Ecto neural progenitor cell (in vitro differentiated cells): ENCODE measurements around the gene EHMT1.

ENCODE experiments used
- DNase-seq: peaks from one replicate; pipeline ENCODE4 v3.0.0-alpha.2; 2018; ENCODE audit warnings: low spot score

Gene EHMT1

DNA sequence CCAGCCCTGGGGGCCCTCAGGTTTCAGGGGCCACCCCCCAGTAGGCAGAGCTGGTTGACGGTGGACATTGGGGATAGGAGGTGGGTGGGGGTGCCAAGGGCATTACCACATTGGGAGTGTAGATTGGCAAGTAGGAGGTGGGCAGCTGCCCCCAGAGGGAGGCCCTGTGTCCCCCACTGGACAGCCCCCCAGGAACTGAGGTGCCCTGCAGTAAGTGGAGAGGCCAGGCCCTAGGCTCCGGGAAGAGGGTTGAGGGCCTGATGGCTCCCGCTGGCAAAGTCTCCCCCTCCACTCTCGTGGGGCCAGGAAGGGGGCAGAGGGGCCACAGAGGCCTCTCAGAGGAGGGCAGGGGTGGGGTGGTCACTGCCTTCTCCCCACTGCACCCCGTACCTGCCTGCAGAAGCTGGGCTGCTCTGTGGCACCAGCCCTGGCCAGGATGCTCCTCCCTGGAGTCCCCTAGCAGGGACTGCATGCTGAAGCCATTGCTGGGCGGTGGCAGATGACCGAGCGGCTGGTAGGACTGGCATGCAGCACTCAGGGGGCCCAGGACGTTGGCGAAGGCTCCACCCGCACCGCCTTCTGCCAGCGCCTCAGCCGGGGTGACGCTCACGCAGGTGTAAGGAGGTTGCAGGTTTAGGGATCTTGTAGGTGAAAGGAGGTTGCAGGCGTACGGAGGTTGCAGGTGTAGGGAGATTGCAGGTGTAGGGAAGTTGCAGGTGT lies 169.1 kb downstream of the EHMT1 start:
- no peak for DNase-seq

DNA sequence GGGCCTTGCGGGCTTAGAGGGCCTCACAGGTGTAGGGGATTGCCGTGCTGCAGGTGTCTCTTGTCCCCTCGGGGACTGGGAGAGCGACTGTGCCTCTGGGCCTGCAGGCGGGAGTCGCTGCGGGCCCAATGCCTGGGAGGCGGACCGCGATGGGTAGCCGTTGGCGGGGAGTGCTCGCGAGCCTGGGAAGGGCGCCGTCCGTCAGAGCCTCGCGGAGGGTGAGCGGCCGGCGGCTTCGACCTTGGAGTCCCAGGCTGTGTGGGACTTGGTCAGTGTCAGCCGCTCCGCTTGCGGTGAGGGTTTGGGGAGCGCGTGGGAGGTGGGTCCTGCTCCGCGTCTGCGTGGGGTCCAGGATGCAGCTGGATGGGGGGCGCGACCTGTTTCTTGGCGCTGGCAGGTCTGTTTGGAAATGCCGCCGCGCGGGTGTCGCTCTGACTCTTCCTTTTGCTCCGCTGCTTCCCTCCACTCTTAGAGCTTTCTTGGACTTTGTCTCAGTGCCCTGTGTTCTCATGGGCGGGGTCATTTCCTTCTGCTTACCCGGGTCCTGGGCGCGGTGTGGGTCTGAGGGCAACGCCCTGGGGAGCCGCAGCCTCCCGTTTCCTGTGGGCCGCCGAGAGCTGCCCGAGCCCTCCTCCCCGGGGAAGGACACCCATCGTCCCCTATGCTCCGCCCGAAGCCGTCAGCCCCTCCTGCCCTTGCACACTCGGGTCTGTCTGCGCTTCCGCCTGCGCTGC lies 169.9 kb downstream of the EHMT1 start:
- DNase-seq, result no peak

DNA sequence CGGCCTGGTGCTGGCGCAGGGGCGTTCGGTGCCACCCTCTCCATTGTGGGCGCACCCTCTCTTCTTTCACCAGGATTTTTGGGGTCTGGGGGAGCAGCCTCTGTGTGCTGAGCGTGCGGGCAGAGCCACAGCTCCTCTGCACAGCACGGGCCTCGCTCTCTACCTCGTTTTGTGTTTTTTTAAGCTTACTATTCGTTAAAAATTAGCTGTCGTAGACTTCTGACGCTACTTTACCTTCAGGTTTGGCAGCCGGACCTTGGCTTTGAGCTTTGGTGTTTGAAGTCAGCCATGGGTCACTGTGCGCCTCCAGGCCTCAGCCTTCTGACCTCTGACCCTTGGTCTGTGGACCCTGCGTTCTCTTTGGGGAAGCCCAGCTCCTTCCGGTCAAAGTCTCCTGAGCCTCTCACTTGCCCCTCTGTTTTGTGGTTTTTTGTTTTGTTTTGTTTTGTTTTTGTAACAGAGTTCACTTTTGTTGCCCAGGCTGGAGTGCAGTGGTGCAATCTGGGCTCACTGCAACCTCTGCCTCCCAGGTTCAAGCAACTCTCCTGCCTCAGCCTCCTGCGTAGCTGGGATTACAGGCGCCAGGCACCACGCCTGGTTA lies 170.6 kb downstream of the EHMT1 start:
- no peak for DNase-seq

DNA sequence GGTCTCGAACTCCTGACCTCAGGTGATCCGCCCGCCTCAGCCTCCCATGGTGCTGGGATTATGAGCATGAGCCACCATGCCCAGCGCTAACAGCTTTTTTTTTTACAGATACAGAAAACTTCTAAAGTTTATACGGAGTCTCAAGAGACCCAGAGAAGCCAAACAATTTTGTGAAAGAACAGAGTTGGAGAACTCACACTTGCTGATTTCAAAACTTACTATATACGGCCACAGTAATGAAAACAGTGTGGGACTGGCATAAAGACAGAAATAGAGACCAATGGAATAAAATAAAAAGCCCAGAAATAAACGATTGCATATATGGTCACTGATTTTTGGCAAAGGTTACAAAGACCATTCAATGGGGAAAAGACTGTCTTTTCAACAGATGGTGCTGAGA lies 173.1 kb downstream of the EHMT1 start:
- no peak for DNase-seq

DNA sequence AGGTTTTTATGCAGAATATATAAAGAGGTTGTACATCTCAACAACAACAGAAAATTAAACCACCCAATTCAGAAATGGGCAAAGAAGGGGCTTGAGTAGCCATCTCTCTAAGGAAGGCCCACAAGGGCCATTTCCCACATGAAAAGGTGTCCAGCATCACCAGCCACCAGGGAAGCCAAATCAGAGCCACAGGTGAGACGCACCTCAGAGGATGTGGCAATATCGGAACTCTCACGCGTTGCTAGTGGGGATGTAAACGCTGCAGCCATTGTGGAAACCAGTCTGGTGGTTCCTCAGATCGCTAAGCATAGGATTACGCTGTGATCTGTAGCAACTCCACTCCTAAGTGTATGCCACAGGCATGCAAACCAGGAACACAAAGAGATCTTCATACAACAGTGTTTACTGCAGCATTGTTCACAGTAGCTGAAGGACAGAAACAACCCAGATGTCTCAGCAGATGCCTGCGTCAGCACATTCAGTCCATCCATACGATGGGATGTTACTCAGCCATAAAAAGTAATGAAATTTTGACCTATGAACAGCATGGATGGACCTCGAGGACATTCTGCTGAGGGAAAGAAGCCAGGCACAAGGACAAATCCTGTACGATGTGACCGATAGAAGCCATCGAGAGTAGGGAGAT lies 174.5 kb downstream of the EHMT1 start:
- DNase-seq, result no peak

DNA sequence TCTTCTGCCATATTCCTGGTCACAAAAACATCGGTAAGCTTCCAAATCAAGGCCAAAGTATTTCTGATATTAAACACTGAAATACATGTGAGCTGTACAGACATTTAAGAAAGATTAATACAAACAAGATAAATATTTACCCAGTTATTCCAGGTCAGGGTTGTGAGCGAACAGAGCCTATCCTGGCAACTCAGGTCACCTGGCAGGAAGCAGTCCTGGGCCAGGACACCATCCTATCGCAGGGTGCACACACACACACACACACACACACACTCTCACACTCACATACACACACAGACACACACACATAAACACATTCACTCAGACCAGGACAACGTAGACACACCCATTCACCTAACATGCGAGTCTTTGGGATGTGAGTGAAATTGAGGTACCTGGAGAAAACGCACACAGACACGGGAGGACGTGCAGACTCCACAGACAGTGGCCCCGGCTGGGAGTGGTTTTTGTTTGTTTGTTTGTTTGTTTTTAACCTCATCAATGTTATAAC lies 176.4 kb downstream of the EHMT1 start:
- DNase-seq, result no peak

DNA sequence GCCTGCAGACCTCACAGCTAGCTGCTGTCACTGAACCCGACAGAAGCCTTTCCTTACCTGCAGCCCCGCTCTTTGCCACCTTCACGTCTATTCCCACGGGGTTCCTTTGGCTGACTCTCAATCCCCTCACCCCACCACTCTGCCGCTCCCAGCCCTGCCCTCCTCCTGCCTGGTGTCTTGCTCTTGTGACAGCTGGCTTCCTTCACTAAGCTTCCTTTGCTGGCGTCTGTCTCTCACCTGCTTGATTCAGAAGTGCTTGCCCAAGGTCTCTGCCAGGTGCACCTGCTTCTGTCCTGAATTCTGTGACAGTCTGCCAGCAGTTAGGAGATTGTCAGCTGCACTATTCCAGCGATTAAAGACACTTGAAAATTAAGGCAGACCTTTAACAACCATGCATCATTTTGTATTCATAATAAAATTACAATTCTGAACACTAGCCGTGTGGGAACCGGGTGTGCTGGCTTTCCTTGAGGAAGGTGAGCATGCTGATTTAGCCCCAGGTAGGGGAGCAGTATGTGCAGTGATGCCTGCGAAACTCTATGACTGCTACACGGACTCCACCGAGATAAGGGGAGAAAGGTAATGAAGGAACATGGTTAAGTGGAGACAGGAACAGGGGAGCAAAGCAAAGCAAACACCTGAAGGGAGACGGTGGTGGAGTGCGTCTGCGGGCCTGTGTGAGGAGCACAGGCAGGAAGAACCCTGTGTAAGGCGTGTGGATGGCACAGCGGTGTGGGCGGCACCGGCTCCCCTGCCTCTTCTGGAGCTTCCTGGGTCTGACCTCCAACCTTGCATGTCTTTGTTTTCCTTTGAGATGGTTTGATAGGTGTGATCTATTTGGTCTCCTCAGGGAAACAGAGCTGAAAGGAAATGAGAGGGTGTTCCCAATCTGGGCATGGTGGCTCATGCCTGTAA lies 178.7 kb downstream of the EHMT1 start:
- no peak for DNase-seq

DNA sequence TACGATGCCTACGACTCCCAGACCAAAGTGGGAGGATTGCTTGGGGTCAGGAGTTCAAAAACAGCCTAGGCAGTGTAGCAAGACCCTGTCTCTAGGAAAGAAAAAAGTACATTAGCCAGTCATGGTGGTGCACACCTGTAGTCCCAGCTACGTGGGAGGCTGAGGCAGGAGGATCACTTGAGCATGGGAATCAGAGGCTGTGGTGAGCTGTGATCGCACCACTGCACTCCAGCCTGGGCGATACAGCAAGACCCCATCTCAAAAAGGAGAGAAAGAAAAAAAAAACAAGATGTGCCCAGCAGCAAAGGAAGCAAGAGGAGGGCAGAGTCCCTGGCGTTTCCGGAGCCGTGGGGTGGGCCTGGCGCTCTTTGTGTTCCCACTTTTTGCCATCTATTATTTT lies 179.3 kb downstream of the EHMT1 start:
- no peak for DNase-seq

DNA sequence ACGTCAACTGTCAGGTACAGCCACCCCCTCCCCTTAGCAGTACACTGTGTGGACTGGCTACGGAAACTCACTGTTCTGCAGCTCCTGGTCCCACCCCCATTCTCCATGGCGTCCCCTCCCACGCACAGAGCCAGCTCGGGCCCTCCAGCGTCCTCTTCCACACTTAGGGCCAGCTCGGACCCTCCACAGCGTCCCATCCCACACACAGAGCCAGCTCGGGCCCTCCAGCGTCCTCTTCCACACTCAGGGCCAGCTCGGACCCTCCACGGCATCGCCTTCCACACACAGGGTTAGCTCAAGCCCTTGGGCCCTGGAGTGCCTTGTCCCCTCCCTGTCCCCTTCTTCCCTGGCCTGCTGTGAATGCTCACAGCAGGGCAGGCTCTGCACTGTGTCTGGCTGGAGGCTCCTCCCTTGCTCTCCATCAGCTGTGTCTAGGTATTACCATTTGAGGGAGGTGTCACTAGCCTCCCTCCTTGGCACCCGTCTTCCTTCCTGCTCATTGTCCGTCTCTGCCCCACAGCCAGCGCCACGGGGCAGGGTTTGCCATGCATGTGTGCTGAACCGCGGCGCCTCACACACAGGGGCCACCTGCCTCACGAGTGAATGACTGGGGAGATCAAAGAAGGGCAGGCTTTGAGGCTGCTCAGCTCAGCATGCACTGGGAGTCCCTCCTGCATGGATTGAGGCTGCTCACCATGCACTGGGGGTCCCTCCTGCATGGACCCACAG lies 180.3 kb downstream of the EHMT1 start:
- DNase-seq, result no peak

DNA sequence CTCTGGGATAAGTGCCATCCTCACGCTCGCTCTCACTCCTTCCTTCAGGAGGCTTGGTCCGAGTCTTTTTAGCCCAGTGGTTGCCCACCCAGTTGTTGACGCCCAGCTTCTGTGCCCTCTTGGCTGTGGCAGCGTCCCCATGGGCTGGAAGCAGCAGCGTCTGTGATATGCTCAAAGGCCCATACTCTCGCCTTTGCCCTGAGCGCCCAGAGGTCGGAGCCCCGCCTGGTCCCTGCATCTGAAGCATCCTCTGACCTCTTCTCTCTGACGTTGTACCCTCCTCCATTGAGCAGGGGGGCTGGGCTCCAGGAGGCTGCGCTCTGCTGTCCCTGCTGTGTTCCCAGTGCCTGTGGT lies 180.8 kb downstream of the EHMT1 start:
- DNase-seq, result no peak

DNA sequence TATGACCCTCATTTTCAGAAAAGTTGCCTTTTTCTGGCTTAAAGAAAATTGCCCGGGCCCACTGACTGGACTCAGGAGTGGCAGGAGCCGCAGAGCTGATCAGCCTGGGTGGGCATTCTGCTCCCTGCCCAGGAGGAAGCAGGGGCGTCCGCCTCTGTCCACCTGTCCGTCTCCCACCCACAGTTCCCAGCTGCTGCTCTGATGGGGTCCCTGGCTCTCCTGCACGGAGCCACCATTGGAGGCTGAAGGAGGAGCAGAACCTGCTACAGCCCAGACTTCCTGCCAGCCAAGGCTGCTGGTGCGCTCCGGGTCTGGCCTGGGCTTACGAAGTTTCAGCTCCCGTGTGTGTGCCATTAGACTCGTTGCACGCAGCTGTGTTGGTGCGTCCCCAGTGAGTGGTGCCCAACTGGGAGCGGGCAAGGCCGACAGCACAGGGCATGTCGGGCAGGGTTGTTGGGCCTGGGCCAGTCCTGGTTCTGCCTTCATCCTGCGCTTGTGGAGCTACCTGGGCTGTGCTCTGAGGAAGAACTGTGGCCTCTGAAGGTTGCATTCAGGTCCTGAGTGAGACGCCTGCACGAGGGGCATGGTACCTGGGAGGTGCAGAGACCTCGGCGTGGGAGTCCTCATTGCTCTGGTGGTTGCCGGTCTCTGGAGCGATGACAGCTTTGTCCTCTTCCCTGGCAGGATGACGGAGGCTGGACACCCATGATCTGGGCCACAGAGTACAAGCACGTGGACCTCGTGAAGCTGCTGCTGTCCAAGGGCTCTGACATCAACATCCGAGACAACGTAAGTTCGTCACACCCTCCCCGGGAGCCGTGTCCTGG lies 181.6 kb downstream of the EHMT1 start:
- no peak for DNase-seq

DNA sequence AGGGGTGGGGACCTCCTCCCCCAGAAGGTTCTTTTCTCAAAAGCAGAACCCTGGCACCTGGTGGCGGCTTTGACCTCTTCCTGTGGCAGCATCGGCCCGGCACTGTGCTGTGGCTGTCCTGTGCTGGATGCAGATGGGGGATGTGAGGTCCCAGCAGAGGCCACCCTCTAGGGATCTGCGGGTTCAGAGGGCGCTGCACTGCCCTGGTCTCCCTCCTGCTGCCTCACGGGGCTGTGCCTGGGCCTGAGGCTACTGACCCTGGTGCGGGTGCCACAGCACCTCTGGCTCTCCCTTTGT lies 182.2 kb downstream of the EHMT1 start:
- no peak for DNase-seq

DNA sequence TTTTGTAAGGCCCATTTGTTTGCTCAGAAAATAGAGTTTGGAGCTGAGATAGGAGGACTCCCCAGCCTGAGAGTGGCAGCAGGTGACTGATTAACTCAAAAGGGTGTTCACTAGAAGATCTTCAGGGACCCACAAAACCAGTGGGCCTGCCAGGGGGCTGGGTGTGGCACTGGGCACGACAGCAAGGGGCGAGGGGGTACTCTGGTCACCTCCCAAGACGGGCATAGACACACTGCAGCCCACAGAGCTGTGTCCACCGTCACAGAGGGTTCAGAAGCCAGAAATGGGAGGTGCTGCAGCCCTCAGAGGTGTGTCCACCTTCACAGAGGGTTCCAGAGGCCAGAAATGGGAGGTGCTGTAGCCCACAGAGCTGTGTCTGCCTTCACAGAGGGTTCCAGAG lies 183.2 kb downstream of the EHMT1 start:
- no peak for DNase-seq

DNA sequence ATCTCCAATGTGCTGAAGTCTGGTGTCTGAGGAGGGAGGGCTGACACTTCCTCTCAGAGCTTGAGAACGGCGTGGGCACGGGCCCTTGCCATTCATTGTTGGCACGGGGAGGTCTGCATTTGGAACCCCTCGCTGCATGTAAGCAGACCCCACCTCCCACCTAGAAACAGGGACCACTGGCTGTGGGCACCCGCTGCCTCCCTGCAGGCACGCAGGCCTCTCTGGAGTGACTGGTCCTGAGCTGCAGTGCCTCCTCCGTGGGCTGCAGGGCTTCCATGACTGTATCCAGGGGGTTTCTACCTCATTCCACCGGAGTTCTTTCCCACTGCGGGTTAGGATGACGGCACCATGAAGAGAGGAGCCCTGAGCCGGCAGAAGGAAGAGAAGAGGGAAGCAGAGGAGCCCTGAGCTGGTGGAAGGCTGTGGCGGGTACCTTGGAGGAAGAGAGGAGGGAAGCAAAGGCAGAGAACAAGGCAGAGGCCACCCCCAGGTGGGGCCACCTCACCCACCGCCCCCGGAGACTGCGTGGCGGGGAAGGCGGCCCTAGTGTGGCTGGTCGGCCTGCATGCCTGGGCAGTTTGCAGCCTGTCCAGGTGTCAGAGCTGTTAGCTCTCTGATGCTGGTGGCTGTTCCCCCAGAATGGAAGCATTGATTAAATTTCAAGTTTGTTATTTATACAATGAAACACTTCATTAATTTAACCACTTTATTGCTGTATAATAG lies 183.9 kb downstream of the EHMT1 start:
- DNase-seq, result no peak

DNA sequence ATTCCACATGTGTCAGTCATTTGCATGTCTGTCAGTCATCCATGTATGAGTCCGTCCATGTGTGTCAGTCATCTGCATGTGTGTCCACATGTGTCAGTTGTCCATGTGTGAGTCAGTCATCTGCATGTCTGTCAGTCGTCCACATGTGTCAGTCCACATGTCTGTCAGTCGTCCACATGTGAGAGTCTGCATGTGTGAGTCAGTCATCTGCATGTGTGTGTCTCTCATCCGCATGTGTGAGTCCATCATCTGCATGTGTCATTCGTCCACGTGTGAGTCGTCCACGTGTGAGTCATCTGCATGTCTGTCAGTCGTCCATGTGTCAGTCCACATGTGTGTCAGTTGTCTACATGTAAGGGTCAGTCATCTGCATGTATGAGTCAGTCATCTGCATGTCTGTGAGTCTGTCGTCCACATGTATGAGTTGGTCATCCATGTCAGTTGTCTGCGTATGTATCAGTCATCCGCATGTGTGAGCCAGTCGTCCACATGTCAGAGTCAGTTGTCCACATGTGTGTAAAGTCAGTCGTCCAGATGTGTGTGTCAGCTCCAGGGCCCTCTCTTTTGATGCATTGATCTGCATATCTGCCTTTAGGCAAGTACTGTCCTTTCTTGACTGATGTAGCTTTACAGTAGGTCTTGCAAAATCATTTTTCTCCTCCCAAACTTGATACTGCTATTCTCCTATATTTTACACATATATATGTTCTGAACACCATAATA lies 186.3 kb downstream of the EHMT1 start:
- DNase-seq, result no peak

DNA sequence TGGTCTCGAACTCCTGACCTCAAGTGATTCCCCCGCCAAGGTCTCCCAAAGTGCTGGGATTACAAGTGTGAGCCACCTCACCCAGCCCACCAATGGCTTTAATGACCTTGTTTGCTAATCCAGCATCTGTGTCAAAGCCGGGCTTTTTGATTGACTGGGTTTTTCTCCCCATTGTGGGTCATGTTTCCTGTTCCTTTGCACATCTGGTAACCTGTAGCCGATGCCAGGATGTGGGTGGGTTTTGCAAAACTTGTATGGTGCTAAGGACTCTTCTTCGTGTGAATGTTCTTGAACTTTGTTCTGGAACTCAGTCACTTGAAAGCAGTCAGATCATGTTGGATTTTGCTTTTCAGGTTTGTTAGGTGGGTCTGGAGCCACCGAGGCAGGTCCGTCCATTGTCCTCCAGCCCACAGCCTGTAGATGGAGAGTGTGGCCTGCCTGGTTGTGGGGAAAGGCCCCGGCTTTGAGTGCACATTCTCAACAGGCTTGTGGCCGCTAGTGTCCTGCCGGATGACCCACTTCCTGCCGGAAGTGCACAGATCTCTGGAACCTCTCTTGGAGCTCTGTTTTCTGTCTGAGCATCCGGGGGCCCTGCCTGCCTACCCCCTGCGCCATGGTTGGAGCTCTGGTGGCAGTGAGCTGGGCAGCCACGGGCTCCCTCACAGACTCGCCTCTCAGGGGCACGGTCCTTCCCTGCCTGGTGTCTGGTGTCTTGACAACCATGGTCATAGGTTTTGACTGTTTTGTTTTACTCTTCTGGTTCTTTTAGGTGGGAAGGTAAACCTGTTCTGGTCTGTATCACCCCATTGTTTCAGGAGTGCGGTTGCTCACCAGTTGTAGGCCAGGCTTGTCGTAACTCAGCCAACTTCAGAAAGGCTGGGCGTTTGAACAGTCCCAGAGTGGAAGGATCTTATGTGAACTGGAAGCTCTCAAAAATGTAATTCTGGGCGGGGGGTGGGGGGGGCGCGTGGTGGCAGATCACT lies 189.2 kb downstream of the EHMT1 start:
- DNase-seq, result no peak

DNA sequence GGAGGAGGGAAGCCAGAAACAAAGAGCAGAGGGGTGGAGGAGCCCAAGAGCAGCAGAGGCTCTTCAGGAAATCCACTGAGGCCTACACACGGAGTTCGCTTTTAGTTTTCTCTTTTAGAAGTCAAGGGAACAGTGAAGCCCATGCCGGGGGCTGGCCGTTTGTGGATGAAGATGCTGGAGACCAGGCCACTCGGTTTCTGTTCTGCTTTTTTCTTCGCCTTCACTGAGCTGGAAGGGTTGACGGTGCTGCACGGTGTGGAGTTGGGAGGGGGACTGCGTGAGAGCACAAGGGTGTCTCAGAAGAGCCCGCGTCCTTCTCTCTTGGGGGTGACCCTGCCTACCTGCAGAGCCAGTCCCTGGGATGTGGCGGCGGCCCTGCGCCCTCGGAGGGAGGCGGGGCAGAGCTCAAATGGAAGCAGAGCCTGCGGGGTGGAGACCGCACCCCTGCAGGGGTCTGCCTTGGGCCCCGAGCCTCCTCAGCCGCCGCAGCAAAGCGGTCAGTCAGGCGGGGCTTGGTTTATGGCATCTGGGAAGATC lies 190.3 kb downstream of the EHMT1 start:
- DNase-seq, result no peak
